SK-N-SH treated with all-trans-retinoic acid at 6 μM for 48 hours (cell line): ENCODE measurements around the gene NFYC.

ENCODE experiments used
- ATAC-seq: fragments of 200-7000 bp; cut with Tn5 transposase; 3 replicates; pipeline ENCODE4 v1.9.1; 2020; ENCODE audit warnings: mild to moderate bottlenecking, moderate library complexity
- ARNTL ChIP-seq: fragments of 450-650 bp; formaldehyde crosslinking; IDR thresholded peaks from 2 replicates; pipeline ENCODE4 v1.5.0; 2020; ENCODE audit warnings: low read depth, mild to moderate bottlenecking, moderate library complexity, borderline replicate concordance
- BACH2 ChIP-seq: fragments of 250-450 bp; sonication (Bioruptor Pico); IDR thresholded peaks from 2 replicates; pipeline ENCODE4 v1.9.0; 2021; ENCODE audit warnings: mild to moderate bottlenecking, borderline replicate concordance
- CREB5 ChIP-seq: fragments of 250-450 bp; sonication (Bioruptor Pico); IDR thresholded peaks from 2 replicates; pipeline ENCODE4 v1.5.1; 2020; ENCODE audit warnings: low read depth, mild to moderate bottlenecking, moderate library complexity
- CSDC2 ChIP-seq: fragments of 250-450 bp; sonication (Bioruptor Pico); IDR thresholded peaks from 2 replicates; pipeline ENCODE4 v1.5.0; 2020; ENCODE audit warnings: mild to moderate bottlenecking, moderate library complexity
- CSRNP3 ChIP-seq: fragments of 250-450 bp; sonication (Bioruptor Pico); IDR thresholded peaks from 2 replicates; pipeline ENCODE4 v1.5.1; 2021; ENCODE audit warnings: mild to moderate bottlenecking, moderate library complexity
- ESRRG ChIP-seq: fragments of 250-450 bp; sonication (Bioruptor Pico); IDR thresholded peaks from 2 replicates; pipeline ENCODE4 v1.6.1; 2021; ENCODE audit warnings: mild to moderate bottlenecking
- GLIS3 ChIP-seq: fragments of 250-450 bp; sonication (Bioruptor Pico); IDR thresholded peaks from 2 replicates; pipeline ENCODE4 v1.5.0; 2020; ENCODE audit warnings: mild to moderate bottlenecking, moderate library complexity
- ISL1 ChIP-seq: fragments of 250-450 bp; sonication (Bioruptor Pico); IDR thresholded peaks from 2 replicates; pipeline ENCODE4 v2.1.2; 2022; ENCODE audit warnings: mild to moderate bottlenecking, moderate library complexity
- PATZ1 ChIP-seq: fragments of 250-450 bp; sonication (Bioruptor Pico); IDR thresholded peaks from 2 replicates; pipeline ENCODE4 v1.8.0; 2020; ENCODE audit warnings: mild to moderate bottlenecking, moderate library complexity, borderline replicate concordance
- POU6F1 ChIP-seq: fragments of 250-450 bp; sonication (Bioruptor Pico); IDR thresholded peaks from 2 replicates; pipeline ENCODE4 v1.8.0; 2021; ENCODE audit warnings: low read depth, mild to moderate bottlenecking, moderate library complexity, borderline replicate concordance
- PPARA ChIP-seq: fragments of 250-450 bp; sonication (Bioruptor Pico); IDR thresholded peaks from 2 replicates; pipeline ENCODE4 v1.5.0; 2020; ENCODE audit warnings: mild to moderate bottlenecking, borderline replicate concordance
- RARB ChIP-seq: fragments of 250-450 bp; sonication (Bioruptor Pico); IDR thresholded peaks from 2 replicates; pipeline ENCODE4 v1.8.0; 2021; ENCODE audit warnings: mild to moderate bottlenecking, moderate library complexity
- SNAI2 ChIP-seq: fragments of 250-450 bp; sonication (Bioruptor Pico); IDR thresholded peaks from 2 replicates; pipeline ENCODE4 v1.5.0; 2020; ENCODE audit warnings: mild to moderate bottlenecking, moderate library complexity
- TCF4 ChIP-seq: fragments of 250-450 bp; sonication (Bioruptor Pico); IDR thresholded peaks from 2 replicates; pipeline ENCODE4 v1.8.0; 2021; ENCODE audit warnings: mild to moderate bottlenecking, moderate library complexity, borderline replicate concordance
- TOX ChIP-seq: fragments of 250-450 bp; sonication (Bioruptor Pico); IDR thresholded peaks from 2 replicates; pipeline ENCODE4 v1.8.0; 2021; ENCODE audit warnings: mild to moderate bottlenecking, moderate library complexity, borderline replicate concordance
- TSHZ2 ChIP-seq: fragments of 250-450 bp; sonication (Bioruptor Pico); IDR thresholded peaks from 2 replicates; pipeline ENCODE4 v1.5.0; 2020; ENCODE audit warnings: mild to moderate bottlenecking, moderate library complexity
- ZC3H10 ChIP-seq: fragments of 250-450 bp; sonication (Bioruptor Pico); IDR thresholded peaks from 2 replicates; pipeline ENCODE4 v1.5.1; 2021; ENCODE audit warnings: mild to moderate bottlenecking, moderate library complexity
- ZFP3 ChIP-seq: fragments of 250-450 bp; sonication (Bioruptor Pico); IDR thresholded peaks from 2 replicates; pipeline ENCODE4 v1.5.0; 2020; ENCODE audit warnings: mild to moderate bottlenecking, moderate library complexity
- ZNF565 ChIP-seq: fragments of 450-650 bp; formaldehyde crosslinking; conservative IDR thresholded peaks from 2 replicates; pipeline ENCODE4 v1.5.0; 2020; ENCODE audit warnings: low read depth, mild to moderate bottlenecking, moderate library complexity
- ZNF70 ChIP-seq: fragments of 450-650 bp; formaldehyde crosslinking; IDR thresholded peaks from 2 replicates; pipeline ENCODE4 v1.5.0; 2020; ENCODE audit warnings: mild to moderate bottlenecking, moderate library complexity
- ZNF8 ChIP-seq: fragments of 450-650 bp; formaldehyde crosslinking; IDR thresholded peaks from 2 replicates; pipeline ENCODE4 v1.5.0; 2020; ENCODE audit warnings: mild to moderate bottlenecking, moderate library complexity

Gene NFYC

GRCh38 chr1:40806240-40806639, 114.7 kb downstream of the NFYC start:
- no peak for ATAC-seq
- no peak for TF ChIP-seq BACH2 (CRISPR knock-in tag)
- no peak for TF ChIP-seq GLIS3 (CRISPR knock-in tag)
- TF ChIP-seq RARB (CRISPR knock-in tag): no peak
- TF ChIP-seq ZNF70 (CRISPR knock-in tag): no peak
- no peak for TF ChIP-seq ESRRG (CRISPR knock-in tag)
- TF ChIP-seq CSRNP3 (CRISPR knock-in tag): no peak
- TF ChIP-seq ARNTL (CRISPR knock-in tag): no peak
- no peak for TF ChIP-seq SNAI2 (CRISPR knock-in tag)
- TF ChIP-seq ZNF8 (CRISPR knock-in tag): no peak
- no peak for TF ChIP-seq TCF4
- TF ChIP-seq CREB5 (CRISPR knock-in tag): no peak
- no peak for TF ChIP-seq TOX
- TF ChIP-seq ZC3H10 (CRISPR knock-in tag): no peak
- TF ChIP-seq ISL1 (CRISPR knock-in tag): no peak
- TF ChIP-seq CSDC2 (CRISPR knock-in tag): no peak
- TF ChIP-seq PPARA (CRISPR knock-in tag): no peak
- TF ChIP-seq POU6F1 (CRISPR knock-in tag): no peak
- TF ChIP-seq, all 23 proteins: peak for 0

GRCh38 chr1:40806731-40807695, 115.5 kb downstream of the NFYC start:
- TF ChIP-seq POU6F1 (CRISPR knock-in tag): no peak
- TF ChIP-seq PPARA (CRISPR knock-in tag): no peak
- TF ChIP-seq TSHZ2 (CRISPR knock-in tag): no peak
- TF ChIP-seq BACH2 (CRISPR knock-in tag): no peak
- TF ChIP-seq ZNF8 (CRISPR knock-in tag): no peak
- TF ChIP-seq ESRRG (CRISPR knock-in tag): no peak
- no peak for TF ChIP-seq ZNF565 (CRISPR knock-in tag)
- no peak for TF ChIP-seq ISL1 (CRISPR knock-in tag)
- ATAC-seq: no peak

- no peak for ATAC-seq
- TF ChIP-seq PATZ1 (CRISPR knock-in tag) (no peak), ISL1 (CRISPR knock-in tag) (no peak), TSHZ2 (CRISPR knock-in tag) (no peak), BACH2 (CRISPR knock-in tag) (no peak), ARNTL (CRISPR knock-in tag) (no peak), ZFP3 (no peak)
Measured at GRCh38 chr1:40808002-40808401, 116.5 kb downstream of the NFYC start.
